ENCODE data around the gene CPVL. TPM values are rescaled to one million over a fixed set of nuclear protein-coding genes. Genes with fewer than 3 reads are reported as not detected.

Gene CPVL
- total and polyA plus RNA-seq, 2 of the 8 experiments (the other 6 are each of a cell fraction or from before 2014, with no cell fraction given), result 40.0 to 55.0 TPM

DNA sequence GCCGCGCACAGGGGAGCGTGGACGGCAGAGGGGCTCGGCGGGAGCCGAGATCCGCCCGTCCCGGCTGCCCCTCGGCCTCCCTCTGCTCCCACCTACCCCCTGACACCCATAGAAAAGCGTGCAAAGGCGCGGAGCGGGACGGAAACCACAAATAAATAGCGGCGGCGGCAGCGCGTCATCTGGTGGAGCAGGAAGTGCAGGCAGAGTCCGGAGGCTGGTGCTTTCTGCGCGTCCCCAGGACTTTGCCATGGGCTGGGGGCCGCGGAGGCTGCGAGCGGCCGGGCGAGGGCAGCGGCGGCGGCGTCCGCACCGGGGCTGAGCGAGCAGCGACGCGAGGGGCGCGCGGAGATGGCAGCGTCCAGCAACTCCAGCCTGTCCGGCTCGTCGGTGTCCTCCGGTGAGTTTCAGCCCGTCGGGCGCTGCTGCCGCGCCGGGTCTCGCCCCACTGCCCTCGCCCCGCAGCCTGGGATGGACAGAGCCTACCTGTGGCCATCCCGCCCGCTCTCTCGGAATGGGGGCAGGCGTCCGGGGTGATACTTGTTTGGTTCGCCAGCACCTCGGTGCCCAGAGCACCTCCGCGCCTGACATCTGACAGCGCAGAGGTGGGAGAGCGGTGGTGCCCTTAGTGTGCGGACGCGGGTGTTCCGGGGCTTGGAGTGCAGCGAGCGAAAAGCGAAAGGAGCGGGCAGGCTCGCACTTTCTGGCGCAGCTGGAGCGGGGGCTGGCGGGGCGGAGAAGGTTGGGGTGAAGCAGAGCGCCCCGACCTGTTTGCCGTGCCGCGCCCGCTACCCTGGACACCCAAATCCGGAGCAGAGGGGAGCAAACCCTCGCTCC lies 48.5 kb upstream of the CPVL start, which contains the start of gene CHN2 (continued):
- TF ChIP-seq RBBP5 (IDR thresholded peaks at IDR 0.05; ENCODE audit: borderline replicate concordance, low read depth, low read length), result 0 out of 2 replicates have a peak, but pooled peaks have one; percentile 58
- no peak for TF ChIP-seq POU5F1 (IDR thresholded peaks at IDR 0.05; ENCODE audit: low read depth, low read length)
- TF ChIP-seq, protein P1, sequence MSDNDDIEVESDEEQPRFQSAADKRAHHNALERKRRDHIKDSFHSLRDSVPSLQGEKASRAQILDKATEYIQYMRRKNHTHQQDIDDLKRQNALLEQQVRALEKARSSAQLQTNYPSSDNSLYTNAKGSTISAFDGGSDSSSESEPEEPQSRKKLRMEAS (IDR thresholded peaks at IDR 0.05), result no peak
- no peak for TF ChIP-seq TEAD4 (IDR thresholded peaks at IDR 0.05; ENCODE audit: low read depth, low read length)
- TF ChIP-seq TAF7 (optimal IDR thresholded peaks at IDR 0.05; ENCODE audit: borderline replicate concordance, low read depth, low read length), result no peak
- peak; percentile 84 for TF ChIP-seq KDM4A (IDR thresholded peaks at IDR 0.05; ENCODE audit: low read depth, low read length, severe bottlenecking)
- TF ChIP-seq BACH1 (IDR thresholded peaks at IDR 0.05; ENCODE audit: low read length), result no peak
- TF ChIP-seq GTF2F1 (IDR thresholded peaks at IDR 0.05; ENCODE audit: borderline replicate concordance, low read depth, low read length), result no peak
- TF ChIP-seq NRF1 (IDR thresholded peaks at IDR 0.05; ENCODE audit: low read depth, low read length), result no peak
- TF ChIP-seq RAD21 (IDR thresholded peaks at IDR 0.05 in 1 of 2, conservative IDR thresholded peaks at IDR 0.05 in 1 of 2; ENCODE audit: low read depth in 2 of 2, low read length in 2 of 2), result no peak; a peak in 1 of 4 replicates
- TF ChIP-seq RFX5 (IDR thresholded peaks at IDR 0.05; ENCODE audit: borderline replicate concordance, low read depth, low read length), result no peak
- no peak for TF ChIP-seq CHD1 (IDR thresholded peaks at IDR 0.05; ENCODE audit: low read depth, low read length)
- no peak for TF ChIP-seq PHF8 (conservative IDR thresholded peaks at IDR 0.05; ENCODE audit: low read depth, low read length)
- TF ChIP-seq, protein P2, sequence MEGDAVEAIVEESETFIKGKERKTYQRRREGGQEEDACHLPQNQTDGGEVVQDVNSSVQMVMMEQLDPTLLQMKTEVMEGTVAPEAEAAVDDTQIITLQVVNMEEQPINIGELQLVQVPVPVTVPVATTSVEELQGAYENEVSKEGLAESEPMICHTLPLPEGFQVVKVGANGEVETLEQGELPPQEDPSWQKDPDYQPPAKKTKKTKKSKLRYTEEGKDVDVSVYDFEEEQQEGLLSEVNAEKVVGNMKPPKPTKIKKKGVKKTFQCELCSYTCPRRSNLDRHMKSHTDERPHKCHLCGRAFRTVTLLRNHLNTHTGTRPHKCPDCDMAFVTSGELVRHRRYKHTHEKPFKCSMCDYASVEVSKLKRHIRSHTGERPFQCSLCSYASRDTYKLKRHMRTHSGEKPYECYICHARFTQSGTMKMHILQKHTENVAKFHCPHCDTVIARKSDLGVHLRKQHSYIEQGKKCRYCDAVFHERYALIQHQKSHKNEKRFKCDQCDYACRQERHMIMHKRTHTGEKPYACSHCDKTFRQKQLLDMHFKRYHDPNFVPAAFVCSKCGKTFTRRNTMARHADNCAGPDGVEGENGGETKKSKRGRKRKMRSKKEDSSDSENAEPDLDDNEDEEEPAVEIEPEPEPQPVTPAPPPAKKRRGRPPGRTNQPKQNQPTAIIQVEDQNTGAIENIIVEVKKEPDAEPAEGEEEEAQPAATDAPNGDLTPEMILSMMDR (IDR thresholded peaks at IDR 0.05; ENCODE audit: control extremely low read depth in 1 of 3, insufficient read depth in 1 of 3, low read depth in 1 of 3, low read length in 3 of 3), result peak in 1 of 3 experiments; percentile 3; a peak in 1 of 4 replicates
- no peak; the same call in 1 of the 2 replicates for TF ChIP-seq CBX8 (IDR thresholded peaks at IDR 0.05; ENCODE audit: borderline replicate concordance, low read depth, low read length)
- TF ChIP-seq SP1 (IDR thresholded peaks at IDR 0.05; ENCODE audit: low read depth, low read length), result no peak
- peak; percentile 81 for TF ChIP-seq EZH2 (IDR thresholded peaks at IDR 0.05; ENCODE audit: low read depth, low read length, severe bottlenecking)
- no peak for TF ChIP-seq EGR1 (IDR thresholded peaks at IDR 0.05; ENCODE audit: borderline replicate concordance, low read depth, low read length)
- peak; percentile 41; the same call in 1 of the 2 replicates for TF ChIP-seq TAF1 (IDR thresholded peaks at IDR 0.05; ENCODE audit: low read depth, low read length)
- peak; percentile 1 for TF ChIP-seq CTBP2 (IDR thresholded peaks at IDR 0.05; ENCODE audit: borderline replicate concordance, insufficient read depth, insufficient read length, low read length)
- TF ChIP-seq BRCA1 (IDR thresholded peaks at IDR 0.05; ENCODE audit: low read depth, low read length), result no peak

Measured in H1 (cell line).